GM12865 (cell line): Measurements from ENCODE around the gene GULP1.

Source experiments
- DNase-seq: peaks from one replicate; pipeline ENCODE4 v3.0.0; 2010; ENCODE audit warnings: low read depth
- H3K4me3 ChIP-seq: 2 replicates; pipeline ENCODE4 v1.5.1; 2011; ENCODE audit warnings: mild to moderate bottlenecking, low read depth, low read length, control low read depth
- TF ChIP-seq, protein P1 (sequence below): IDR thresholded peaks from 2 replicates; pipeline ENCODE4 v1.5.1; 2011; ENCODE audit warnings: low read length, control low read depth, low read depth, inconsistent platforms; ENCODE audit not compliant: insufficient read depth; ENCODE audit errors: missing control alignments

Gene GULP1

DNA sequence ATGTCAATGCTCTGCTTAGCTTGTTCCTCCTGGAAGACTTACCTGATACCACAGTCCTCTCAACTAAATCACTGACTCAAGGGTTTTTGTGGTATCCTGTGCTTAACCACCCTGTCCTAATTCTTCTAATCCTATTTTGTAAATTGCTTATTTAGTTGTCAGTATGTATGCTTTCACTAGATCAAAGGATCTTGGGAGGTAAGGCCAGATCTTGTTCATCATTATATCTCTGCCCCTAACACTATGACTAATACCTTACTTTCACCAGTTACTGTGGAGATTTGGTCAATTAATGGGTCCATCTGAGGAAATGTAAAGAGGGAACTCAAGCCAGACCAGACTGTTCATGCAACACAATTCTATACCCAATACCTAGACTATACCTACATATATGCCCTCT lies 203.2 kb downstream of the GULP1 start:
- H3K4me3 ChIP-seq, result no peak overlapping the region
- TF ChIP-seq, protein P1, sequence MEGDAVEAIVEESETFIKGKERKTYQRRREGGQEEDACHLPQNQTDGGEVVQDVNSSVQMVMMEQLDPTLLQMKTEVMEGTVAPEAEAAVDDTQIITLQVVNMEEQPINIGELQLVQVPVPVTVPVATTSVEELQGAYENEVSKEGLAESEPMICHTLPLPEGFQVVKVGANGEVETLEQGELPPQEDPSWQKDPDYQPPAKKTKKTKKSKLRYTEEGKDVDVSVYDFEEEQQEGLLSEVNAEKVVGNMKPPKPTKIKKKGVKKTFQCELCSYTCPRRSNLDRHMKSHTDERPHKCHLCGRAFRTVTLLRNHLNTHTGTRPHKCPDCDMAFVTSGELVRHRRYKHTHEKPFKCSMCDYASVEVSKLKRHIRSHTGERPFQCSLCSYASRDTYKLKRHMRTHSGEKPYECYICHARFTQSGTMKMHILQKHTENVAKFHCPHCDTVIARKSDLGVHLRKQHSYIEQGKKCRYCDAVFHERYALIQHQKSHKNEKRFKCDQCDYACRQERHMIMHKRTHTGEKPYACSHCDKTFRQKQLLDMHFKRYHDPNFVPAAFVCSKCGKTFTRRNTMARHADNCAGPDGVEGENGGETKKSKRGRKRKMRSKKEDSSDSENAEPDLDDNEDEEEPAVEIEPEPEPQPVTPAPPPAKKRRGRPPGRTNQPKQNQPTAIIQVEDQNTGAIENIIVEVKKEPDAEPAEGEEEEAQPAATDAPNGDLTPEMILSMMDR, result no peak
- no peak for DNase-seq

DNA sequence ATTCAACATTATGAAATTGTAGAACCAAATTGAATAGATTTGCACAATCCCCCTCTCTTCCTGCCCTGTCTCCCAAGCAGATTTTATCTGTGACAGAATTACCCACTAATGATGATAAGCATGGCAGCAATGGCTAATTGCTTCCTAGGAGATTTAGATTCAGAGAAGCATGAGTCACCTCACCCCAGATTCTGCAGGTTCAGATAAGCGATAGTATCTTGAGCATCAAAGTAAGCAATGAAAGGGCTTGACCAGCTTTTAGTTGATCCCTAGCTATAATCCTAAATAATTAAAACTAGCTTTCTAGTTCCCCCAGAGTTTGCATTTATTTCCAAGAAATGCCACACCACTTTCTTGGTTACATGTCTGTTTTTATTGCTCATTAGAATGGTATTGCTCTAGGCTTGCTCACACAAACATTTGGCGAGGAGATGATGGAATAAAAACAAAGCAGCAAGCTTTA lies 204.3 kb downstream of the GULP1 start:
- H3K4me3 ChIP-seq, result no peak overlapping the region
- no peak for DNase-seq
- TF ChIP-seq, protein P1, result no peak

DNA sequence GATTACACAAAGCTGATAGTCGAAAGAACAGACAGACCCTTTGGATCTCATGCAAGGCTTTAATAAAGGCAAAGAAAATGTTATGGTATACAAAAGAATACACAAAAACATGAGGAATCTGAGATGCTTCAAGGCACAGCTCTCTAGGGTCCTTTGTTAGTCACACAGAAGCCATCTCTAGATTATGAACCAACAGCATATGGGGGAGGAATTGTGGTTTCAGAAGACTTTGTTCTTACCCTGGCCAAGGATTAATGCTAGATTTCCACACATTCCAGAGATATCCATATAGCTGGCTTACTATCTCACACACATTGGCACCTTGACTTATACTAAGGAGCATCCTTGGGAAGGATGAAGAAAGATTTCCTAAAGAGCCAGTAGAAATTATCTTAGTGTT lies 206.1 kb downstream of the GULP1 start:
- TF ChIP-seq, protein P1, result no peak
- no peak overlapping the region for H3K4me3 ChIP-seq
- DNase-seq, result no peak

DNA sequence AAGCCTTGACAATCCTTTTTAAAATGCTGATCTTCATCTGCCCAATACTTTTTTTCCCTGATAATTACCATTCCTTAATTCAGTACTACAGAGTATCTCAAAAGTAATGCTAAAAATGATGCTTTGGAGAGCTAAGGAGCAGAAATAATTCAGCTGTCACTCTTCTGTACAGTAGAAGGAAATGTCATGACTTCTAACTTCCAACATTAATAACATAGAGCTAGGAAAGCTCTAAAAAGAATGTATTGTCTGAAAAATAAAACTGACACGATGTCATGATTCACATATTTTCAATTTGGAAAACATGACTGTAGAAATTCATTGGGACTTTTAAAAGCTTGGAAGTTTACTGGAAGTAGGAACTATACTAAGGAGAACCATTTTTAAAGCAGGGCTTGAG lies 212.3 kb downstream of the GULP1 start:
- H3K4me3 ChIP-seq, result no peak overlapping the region
- DNase-seq, result no peak
- TF ChIP-seq, protein P1, result no peak

DNA sequence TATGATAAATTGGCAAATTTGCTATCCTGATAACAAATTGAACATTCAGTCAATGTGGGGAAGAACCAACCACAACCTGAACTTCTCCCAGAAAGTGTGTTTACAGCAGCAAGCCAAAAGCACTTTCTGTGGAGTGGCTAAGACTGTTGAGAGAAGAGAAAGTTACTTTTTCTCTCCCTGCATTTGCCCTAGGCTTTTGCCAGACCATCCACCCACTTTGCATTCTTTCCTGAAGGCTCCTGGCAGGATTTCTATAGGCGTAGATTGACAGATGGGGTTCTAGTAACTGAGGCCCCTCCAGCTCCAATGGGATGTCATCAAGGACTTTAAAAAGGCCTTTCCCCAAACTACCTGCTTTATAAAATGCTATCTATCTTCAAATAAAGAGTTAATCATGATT lies 215.2 kb downstream of the GULP1 start:
- DNase-seq, result no peak
- H3K4me3 ChIP-seq, result no peak overlapping the region
- TF ChIP-seq, protein P1, result no peak

DNA sequence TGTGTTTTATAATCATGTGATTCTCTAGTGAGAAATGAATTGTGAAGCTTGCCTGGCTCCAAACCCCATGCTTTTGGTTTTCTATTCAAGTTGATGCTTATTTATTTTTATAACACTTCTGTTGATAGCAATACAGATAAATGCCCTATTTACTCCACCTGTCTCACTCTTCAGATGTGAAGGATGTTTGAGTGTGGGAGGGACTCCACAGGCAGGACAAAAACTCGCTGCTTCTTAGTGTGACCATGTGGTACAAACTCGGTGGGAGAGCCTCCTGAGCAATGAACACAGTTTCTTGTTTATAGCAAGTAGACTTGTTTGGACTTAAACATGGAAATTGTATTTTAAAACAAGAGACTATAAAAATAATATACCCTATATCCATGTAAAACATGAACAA lies 219.7 kb downstream of the GULP1 start:
- DNase-seq, result no peak
- TF ChIP-seq, protein P1, result no peak
- H3K4me3 ChIP-seq, result no peak overlapping the region

DNA sequence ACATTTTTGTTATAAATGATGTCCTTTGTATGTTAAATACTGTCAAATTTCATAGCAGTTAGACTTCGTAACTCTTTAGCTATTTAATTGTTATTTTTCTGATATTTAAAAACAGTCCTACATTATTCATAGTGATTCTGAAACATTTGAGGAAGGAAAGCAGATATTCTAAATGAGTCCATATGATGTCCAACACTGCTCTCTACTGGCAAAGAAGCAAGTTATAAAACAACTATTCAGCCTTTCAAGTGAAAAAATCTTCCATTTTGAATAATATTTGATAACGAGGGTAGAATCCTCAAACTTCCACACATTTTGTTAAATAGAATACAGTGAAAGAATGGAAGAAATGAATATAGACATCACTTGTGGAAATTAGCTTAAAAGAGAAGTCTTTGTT lies 220.8 kb downstream of the GULP1 start:
- peak; percentile 15 for DNase-seq
- TF ChIP-seq, protein P1, result peak; percentile 20
- H3K4me3 ChIP-seq, result no peak overlapping the region
